ENCODE results near the gene KLHL22. TPM values are rescaled to one million over a fixed set of nuclear protein-coding genes. Genes with fewer than 3 reads are reported as not detected.

Gene KLHL22, protein sequence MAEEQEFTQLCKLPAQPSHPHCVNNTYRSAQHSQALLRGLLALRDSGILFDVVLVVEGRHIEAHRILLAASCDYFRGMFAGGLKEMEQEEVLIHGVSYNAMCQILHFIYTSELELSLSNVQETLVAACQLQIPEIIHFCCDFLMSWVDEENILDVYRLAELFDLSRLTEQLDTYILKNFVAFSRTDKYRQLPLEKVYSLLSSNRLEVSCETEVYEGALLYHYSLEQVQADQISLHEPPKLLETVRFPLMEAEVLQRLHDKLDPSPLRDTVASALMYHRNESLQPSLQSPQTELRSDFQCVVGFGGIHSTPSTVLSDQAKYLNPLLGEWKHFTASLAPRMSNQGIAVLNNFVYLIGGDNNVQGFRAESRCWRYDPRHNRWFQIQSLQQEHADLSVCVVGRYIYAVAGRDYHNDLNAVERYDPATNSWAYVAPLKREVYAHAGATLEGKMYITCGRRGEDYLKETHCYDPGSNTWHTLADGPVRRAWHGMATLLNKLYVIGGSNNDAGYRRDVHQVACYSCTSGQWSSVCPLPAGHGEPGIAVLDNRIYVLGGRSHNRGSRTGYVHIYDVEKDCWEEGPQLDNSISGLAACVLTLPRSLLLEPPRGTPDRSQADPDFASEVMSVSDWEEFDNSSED
- 75.1 TPM for total RNA-seq

DNA sequence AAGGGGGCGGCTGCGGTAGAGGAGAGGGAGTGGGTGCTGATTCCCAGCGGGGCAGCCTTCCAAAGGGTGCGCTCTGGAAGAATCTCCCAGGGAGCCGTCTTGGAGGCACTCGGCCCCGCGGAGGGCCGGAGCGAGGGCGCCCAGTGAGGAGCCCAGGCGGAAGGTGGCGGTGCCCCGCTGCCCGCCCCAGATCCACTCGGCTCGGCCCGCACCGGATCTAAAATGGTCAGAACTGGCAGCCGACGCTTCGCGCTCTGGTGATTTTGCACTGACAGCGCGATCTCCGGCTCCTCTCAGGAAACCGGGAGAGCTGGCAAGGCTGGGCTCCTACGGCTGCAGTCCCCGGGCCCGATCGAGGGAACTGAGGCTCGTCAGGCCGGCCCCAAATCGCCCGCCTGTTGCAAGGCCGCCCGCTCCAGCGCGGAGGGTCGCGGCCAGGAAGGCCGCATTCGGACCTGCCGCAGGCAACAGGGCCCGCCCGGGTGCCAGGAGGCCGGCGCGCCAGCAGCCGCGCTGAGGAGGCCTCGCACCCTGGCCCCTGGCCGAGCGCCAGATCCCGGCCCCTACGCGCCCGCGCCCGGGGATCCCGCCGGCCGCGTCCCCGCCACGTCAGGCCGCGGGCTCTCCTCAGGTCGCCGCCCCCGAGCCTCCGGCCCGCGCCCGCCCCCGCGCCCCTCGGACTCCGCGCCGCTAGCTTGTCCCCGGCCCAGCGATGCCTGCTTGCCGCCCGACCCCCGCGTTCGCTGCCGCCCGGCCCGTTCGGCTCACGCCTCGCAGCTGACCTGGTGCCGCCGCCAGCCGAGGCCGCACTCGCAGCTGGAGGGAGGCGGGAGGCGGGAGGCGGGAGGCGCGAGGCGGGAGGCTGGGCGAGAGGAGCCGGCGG lies at the start of gene KLHL22:
Gene KLHL22 (minus strand): TSS at position 818 of the 883 bp plus-strand sequence. CDS start 6,584 bp downstream, outside the sequence.

DNA sequence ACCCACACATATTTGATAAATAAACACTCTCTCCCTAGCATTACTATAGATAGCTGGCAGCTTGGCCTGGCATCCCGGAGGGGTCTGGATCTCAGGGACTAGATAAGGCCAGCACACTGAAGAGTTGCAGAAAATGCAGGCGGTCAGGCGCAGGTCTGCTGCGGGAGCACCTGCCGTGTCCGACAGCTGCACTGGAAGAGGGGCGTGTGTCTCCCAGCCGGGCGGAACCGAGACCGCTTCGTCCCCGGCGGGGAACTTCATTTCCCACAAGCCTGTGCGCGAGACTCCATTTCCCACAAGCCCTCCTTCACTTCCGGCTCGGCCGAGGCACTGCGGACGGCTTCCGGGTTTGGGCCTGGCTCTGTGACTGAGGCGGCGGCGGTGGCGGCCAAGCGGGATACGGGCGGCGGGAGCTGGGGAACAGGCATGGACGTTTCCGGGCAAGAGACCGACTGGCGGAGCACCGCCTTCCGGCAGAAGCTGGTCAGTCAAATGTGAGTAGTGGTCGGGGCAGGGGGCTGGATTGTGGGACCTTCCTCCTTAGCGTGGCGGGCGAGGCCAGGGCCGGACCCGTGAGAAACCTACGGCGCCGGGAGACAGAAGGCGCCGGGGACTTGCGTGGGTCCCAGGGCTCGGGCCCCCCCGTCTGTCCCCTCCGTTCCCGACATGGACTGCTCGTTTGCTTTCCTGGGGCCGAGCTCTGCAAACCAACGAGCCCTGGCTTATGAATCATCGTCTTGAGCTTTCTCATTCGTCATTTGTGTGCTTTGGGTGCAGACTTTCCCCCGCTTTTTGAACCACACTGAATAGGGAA lies 11.9 kb upstream of the KLHL22 start, which contains the start of gene MED15:
Gene MED15 (plus strand): TSS at position 358 of the 814 bp plus-strand sequence. CDS start 69 bp downstream, at position 427.

DNA sequence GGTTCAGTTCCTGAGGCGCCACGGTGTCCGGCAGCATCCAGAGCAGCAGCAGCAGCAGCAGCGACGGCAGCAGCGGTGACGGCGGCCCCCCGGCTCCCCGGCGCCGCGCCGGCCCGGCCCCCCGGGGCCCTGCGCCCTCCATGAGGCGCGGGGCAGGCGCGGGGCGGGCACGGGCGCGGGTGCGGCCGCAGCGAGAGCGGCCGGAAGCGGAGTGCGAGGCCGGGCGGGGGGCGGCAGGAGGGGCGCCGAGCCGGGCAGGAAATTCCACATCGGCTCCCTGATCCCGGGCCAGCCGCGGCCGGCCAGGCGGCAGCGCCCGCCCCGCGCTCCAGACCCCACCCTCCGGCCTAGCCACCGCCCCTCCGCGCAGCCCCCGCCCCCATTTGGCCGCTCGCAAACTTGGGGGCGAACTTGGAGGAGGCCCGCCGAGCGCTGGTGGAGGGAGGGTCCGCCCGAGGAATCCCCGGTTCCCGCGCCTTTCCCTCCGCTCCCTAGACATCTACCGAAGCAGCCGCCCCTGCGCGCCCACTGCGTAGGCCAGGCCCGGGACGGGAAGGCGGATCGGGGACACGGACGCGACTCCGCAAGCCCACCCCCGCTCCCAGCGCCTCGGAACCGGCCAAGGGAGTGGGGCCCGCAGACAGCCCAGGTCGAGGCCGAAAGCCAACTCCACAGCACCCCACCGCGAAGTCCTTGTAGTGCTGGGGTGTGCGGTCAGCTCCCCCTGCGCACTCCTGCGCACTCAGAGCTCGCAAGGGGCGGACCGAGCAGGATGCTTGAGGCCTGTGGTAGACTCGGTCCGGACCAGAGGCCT lies 57.8 kb downstream of the KLHL22 start, which contains the start of gene SCARF2:
Gene SCARF2 (minus strand): TSS at position 213 of the 814 bp plus-strand sequence. CDS start 71 bp downstream, at position 142.

DNA sequence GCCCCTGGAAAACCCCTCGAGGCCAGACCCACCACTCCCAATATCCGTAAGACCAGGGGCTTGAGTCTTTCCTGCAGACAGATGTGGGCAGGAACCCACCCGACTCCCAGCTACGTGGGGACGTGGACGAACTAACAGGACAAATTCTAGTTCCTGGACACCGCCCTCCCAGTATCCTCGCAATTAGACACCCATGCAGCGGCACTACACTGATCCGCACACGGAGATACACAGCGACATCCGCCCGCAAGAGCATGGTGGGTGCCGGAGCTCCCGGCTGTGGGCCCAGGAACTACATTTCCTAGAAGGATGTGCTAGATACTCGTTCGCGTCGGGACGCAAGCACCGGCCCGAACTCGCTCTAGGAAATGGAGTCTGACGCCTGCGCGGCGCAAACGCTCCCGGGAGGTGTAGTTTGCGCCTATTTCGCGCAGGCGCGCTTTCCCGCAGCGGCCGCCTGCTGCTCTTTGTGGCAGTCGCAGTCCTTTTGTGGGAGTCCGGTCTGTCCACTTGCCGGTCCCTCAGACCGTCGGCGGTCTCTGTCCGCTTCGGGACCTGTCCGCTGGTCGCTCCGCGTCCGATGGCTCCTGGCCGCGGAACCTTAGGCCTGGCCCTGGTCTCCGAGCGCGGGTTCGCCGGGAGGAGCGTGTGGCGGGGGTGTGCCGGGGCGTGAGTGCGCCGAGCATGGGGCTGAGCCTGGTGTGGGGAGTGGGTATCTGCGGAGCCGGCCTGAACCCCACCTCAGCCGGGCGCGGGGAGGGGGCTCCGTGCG lies 101.7 kb downstream of the KLHL22 start, which contains the start of gene ZNF74:
Gene ZNF74 (plus strand): TSS at position 447 of the 772 bp plus-strand sequence. CDS start 478 bp downstream, outside the sequence.

Small RNA genes lying within 50 kb of the gene (small RNA-seq; reads per million reads assigned to genes)
- gene RF00019 (ENCODE audit: low replicate concordance) (not detected), gene RN7SL812P (ENCODE audit: low replicate concordance) (not detected), gene RNU6-225P (ENCODE audit: low replicate concordance) (not detected), gene RNY1P9 (ENCODE audit: low replicate concordance) (0.58 reads per million, percentile 53 among the genes with 10 or more reads in this experiment)

Other genes starting within 250 kb of the KLHL22 start
- 14.7 TPM for gene RTN4R, start 227.5 kb downstream of the KLHL22 start, total RNA-seq
- 30.7 TPM for gene DGCR6L, start 175.7 kb downstream of the KLHL22 start, total RNA-seq
- 58.5 TPM for gene ZNF74, start 101.6 kb downstream of the KLHL22 start, total RNA-seq
- 1.6 TPM for gene SCARF2, start 58.0 kb downstream of the KLHL22 start, total RNA-seq
- 35.4 TPM for gene MED15, start 11.8 kb upstream of the KLHL22 start, total RNA-seq